Thoracic aorta (tissue), 2 donors: ENCODE results near the gene SORBS1. TPM values are rescaled to one million over a fixed set of nuclear protein-coding genes. Genes with fewer than 3 reads are reported as not detected.

Source experiments
- ATAC-seq: fragments of 150-250 bp; one replicate; pipeline ENCODE4 v1.8.0; 2017; ENCODE audit warnings: low read depth; ENCODE audit not compliant: insufficient number of reproducible peaks, low FRiP score
- DNase-seq: peaks from one replicate; pipeline ENCODE4 v3.0.0-alpha.2; 2020; ENCODE audit warnings: low spot score
- H3K27ac ChIP-seq, 2 donors: fragments of 200-600 bp; sonication (generic); 1 replicate in 1 of 2; 2 replicates in 1 of 2; pipeline ENCODE4 v1.5.1; 2016; ENCODE audit warnings: mild to moderate bottlenecking in 2 of 2, moderate library complexity in 2 of 2
- H3K27me3 ChIP-seq: fragments of 200-600 bp; sonication (generic); replicated peaks from 2 replicates; pipeline ENCODE4 v1.6.0; 2016; ENCODE audit warnings: mild to moderate bottlenecking; ENCODE audit not compliant: insufficient read depth
- H3K36me3 ChIP-seq: fragments of 200-600 bp; sonication (generic); one replicate; pipeline ENCODE4 v1.5.1; 2016
- H3K4me1 ChIP-seq, 2 donors: fragments of 200-600 bp; sonication (generic); 1 replicate in 1 of 2; 2 replicates in 1 of 2; pipeline versions ENCODE4 v1.5.1 to v1.6.0; 2016; ENCODE audit warnings: low read depth in 2 of 2, mild to moderate bottlenecking in 1 of 2; ENCODE audit not compliant: control insufficient read depth in 1 of 2
- H3K4me3 ChIP-seq: fragments of 200-600 bp; sonication (generic); 2 replicates; pipeline ENCODE4 v1.5.1; 2016; ENCODE audit warnings: mild to moderate bottlenecking
- H3K9me3 ChIP-seq: fragments of 200-600 bp; sonication (generic); 2 replicates; pipeline ENCODE4 v1.5.1; 2016
- total RNA-seq, 2 donors: library from RNA; depleted of rRNA; stranded (reverse); fragments of >200 nt; gene quantifications; one replicate each; pipeline versions ENCODE4 v1.1.0 to v1.2.3, GENCODE V29; 2016
- TF ChIP-seq, protein P1 (sequence below): fragments of 200-600 bp; sonication (generic); IDR thresholded peaks from one replicate; pipeline ENCODE4 v1.5.1; 2019; ENCODE audit warnings: antibody characterized with exemption

Gene SORBS1
- 1,000 to 10,000 TPM; 1,110 to 1,659 TPM for total RNA-seq

GRCh38 chr10:95561177-95561863 lies at the start of gene SORBS1:
Gene SORBS1 (minus strand): TSS chr10:95561371. CDS start chr10:95441135, 120,236 bp downstream.
- H3K36me3 ChIP-seq: no peaks in the 10 kb centered on the region
- DNase-seq (peak; percentile 85), ATAC-seq (peak; percentile 95)
- H3K4me1 ChIP-seq: peaks cover 0 to 8% of the 10 kb centered on the region in 2 donors
- no peaks in the 10 kb centered on the region for H3K27me3 ChIP-seq
- H3K9me3 ChIP-seq: no peaks in the 10 kb centered on the region
- H3K27ac ChIP-seq: peak within 1 kb of the TSS; percentile 81 to 93
- peak within 1 kb of the TSS; percentile 77 for H3K4me3 ChIP-seq
- TF ChIP-seq, protein P1, sequence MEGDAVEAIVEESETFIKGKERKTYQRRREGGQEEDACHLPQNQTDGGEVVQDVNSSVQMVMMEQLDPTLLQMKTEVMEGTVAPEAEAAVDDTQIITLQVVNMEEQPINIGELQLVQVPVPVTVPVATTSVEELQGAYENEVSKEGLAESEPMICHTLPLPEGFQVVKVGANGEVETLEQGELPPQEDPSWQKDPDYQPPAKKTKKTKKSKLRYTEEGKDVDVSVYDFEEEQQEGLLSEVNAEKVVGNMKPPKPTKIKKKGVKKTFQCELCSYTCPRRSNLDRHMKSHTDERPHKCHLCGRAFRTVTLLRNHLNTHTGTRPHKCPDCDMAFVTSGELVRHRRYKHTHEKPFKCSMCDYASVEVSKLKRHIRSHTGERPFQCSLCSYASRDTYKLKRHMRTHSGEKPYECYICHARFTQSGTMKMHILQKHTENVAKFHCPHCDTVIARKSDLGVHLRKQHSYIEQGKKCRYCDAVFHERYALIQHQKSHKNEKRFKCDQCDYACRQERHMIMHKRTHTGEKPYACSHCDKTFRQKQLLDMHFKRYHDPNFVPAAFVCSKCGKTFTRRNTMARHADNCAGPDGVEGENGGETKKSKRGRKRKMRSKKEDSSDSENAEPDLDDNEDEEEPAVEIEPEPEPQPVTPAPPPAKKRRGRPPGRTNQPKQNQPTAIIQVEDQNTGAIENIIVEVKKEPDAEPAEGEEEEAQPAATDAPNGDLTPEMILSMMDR: no peak

- no peak for ATAC-seq
- peaks cover 31% of the 10 kb centered on the region for H3K36me3 ChIP-seq
- H3K4me1 ChIP-seq: peaks cover 0 to 18% of the 10 kb centered on the region in 2 donors
- H3K27ac ChIP-seq: no peak overlapping the region
- TF ChIP-seq, protein P1: no peak
- H3K27me3 ChIP-seq: no peaks in the 10 kb centered on the region
- DNase-seq: no peak
- H3K9me3 ChIP-seq: no peaks in the 10 kb centered on the region
- no peak overlapping the region for H3K4me3 ChIP-seq
Measured at GRCh38 chr10:95610727-95611126, 49.6 kb upstream of the SORBS1 start.

- no peaks in the 10 kb centered on the region for H3K27me3 ChIP-seq
- H3K4me3 ChIP-seq: no peak overlapping the region
- peaks cover 8 to 36% of the 10 kb centered on the region in 2 donors for H3K4me1 ChIP-seq
- peak overlapping the region; percentile 46 to 83 for H3K27ac ChIP-seq
- no peak for DNase-seq
- TF ChIP-seq, protein P1: no peak
- peaks cover 21% of the 10 kb centered on the region for H3K36me3 ChIP-seq
- ATAC-seq: no peak
- no peaks in the 10 kb centered on the region for H3K9me3 ChIP-seq
Measured at GRCh38 chr10:95606922-95607321, 45.8 kb upstream of the SORBS1 start.

GRCh38 chr10:95605163-95605562 lies 44.0 kb upstream of the SORBS1 start:
- Histone ChIP-seq H3K36me3 (peaks cover 11% of the 10 kb centered on the region), H3K4me1 (peaks cover 8 to 45% of the 10 kb centered on the region in 2 donors)

DNA sequence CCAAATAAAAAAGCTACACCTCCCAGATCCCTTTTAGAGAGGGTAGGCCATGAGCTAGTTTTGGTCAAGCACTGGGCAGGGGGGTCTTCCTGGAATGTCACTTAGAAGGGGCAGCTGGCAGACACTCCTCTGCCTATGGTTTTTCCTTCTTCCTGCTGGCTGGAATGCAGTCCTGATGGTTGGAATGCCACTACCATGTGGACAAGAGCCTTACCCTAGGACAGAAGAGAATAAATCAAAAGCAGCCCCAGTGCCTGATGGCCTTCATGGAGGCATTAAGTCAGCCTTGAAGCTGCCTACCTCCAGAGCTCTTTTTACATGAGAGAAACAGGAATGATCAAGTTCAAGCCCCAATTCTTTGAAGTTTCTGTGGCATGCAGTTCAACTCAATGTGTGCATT lies 43.5 kb upstream of the SORBS1 start:
- Histone ChIP-seq H3K36me3 (peaks cover 8% of the 10 kb centered on the region), H3K27ac (peak overlapping the region; percentile 81 to 83), H3K4me3 (no peak overlapping the region), H3K27me3 (no peaks in the 10 kb centered on the region), H3K9me3 (no peaks in the 10 kb centered on the region), H3K4me1 (peaks cover 8 to 45% of the 10 kb centered on the region in 2 donors)
- no peak for DNase-seq
- no peak for ATAC-seq
- TF ChIP-seq, protein P1: no peak

More at GRCh38 chr10:95605163-95605562, 44.0 kb upstream of the SORBS1 start:
- peak; percentile 21 for DNase-seq
- ATAC-seq: peak; percentile 31
- H3K9me3 ChIP-seq: no peaks in the 10 kb centered on the region
- TF ChIP-seq, protein P1: no peak
- peak overlapping the region; percentile 81 to 83 for H3K27ac ChIP-seq
- no peaks in the 10 kb centered on the region for H3K27me3 ChIP-seq
- H3K4me3 ChIP-seq: no peak overlapping the region
